GM19467 (cell line): ENCODE data around the gene FABP6.
A peak's percentile ranks its signal among the peaks of the same experiment; 100 is the strongest.
"Not testable (repeated sequence)": the region's sequence is repeated elsewhere in the genome, so short reads cannot be mapped to it uniquely, and the experiment has no call there.

ENCODE experiments used
- ATAC-seq: cut with Tn5 transposase; IDR thresholded peaks from one replicate; pipeline ENCODE4 v1.9.1; 2021; ENCODE audit warnings: mild to moderate bottlenecking, moderate library complexity; ENCODE audit not compliant: unreplicated experiment

The FABP6 gene

GRCh38 chr5:160219356-160219755, 9.9 kb upstream of the FABP6 start:
- ATAC-seq, result no peak

- ATAC-seq, result peak; percentile 74
These were observed 8.2 kb upstream of the FABP6 start for GRCh38 chr5:160221082-160221481.

GRCh38 chr5:160227012-160227411, 2.3 kb upstream of the FABP6 start:
- ATAC-seq, result no peak

GRCh38 chr5:160230686-160231527, 1.6 kb downstream of the FABP6 start:
- ATAC-seq, result no peak

- no peak for ATAC-seq
These were observed 2.6 kb downstream of the FABP6 start for GRCh38 chr5:160231783-160232342.

GRCh38 chr5:160233215-160233614, 3.9 kb downstream of the FABP6 start:
- no peak for ATAC-seq

- no peak for ATAC-seq
These were observed 6.4 kb downstream of the FABP6 start for GRCh38 chr5:160235731-160236130.

- ATAC-seq, result no peak
These were observed 8.3 kb downstream of the FABP6 start for GRCh38 chr5:160237571-160238093.

GRCh38 chr5:160240350-160240749, 11.0 kb downstream of the FABP6 start:
- no peak for ATAC-seq

GRCh38 chr5:160242145-160242544, 12.8 kb downstream of the FABP6 start:
- ATAC-seq, result no peak

GRCh38 chr5:160245506-160246086, 16.3 kb downstream of the FABP6 start:
- ATAC-seq, result no peak

GRCh38 chr5:160249570-160249969, 20.3 kb downstream of the FABP6 start:
- not testable (repeated sequence) for ATAC-seq

- ATAC-seq, result no peak
These were observed 20.9 kb downstream of the FABP6 start for GRCh38 chr5:160250226-160250625.

- no peak for ATAC-seq
These were observed 21.5 kb downstream of the FABP6 start for GRCh38 chr5:160250826-160251225.

- ATAC-seq, result no peak
These were observed 22.3 kb downstream of the FABP6 start for GRCh38 chr5:160251406-160252155.

- ATAC-seq, result no peak
These were observed 23.6 kb downstream of the FABP6 start for GRCh38 chr5:160252916-160253315.

- ATAC-seq, result no peak
These were observed 24.1 kb downstream of the FABP6 start for GRCh38 chr5:160253441-160253840.

GRCh38 chr5:160254706-160255105, 25.4 kb downstream of the FABP6 start:
- ATAC-seq, result no peak

- no peak for ATAC-seq
These were observed 30.0 kb downstream of the FABP6 start for GRCh38 chr5:160259341-160259740.

GRCh38 chr5:160260006-160260775, 30.9 kb downstream of the FABP6 start:
- no peak for ATAC-seq
